Measurements from ENCODE around the gene DHX8. TPM values are rescaled to one million over a fixed set of nuclear protein-coding genes. Genes with fewer than 3 reads are reported as not detected.

DHX8 gene
- total and polyA plus RNA-seq, 7 donors, result 13.4 to 42.5 (median 27.5) TPM

- no peak for ATAC-seq
- intact Hi-C loops (cut with DNase I), result no loop called here
These were observed 67.0 kb downstream of the DHX8 start for GRCh38 chr17:43550754-43551153.

GRCh38 chr17:43552229-43552837, 68.6 kb downstream of the DHX8 start:
- Histone ChIP-seq H3K9me3 (no peaks in the 10 kb centered on the region), H3K27me3 (ENCODE audit: insufficient read depth in 3 of 3, low read length in 2 of 3) (peaks cover 0 to 3% (median 0%) of the 10 kb centered on the region in 3 donors), H3K27ac (no peak overlapping the region), H3K4me3 (no peak overlapping the region), H3K36me3 (ENCODE audit: insufficient read depth in 1 of 2, low read depth in 1 of 2) (no peaks in the 10 kb centered on the region), H3K4me1 (peaks cover 11% of the 10 kb centered on the region)
- 35 to 42% (median 36%) methylated on average over 8 of the region's 8 CpGs for WGBS, 3 donors
- no peak for TF ChIP-seq CTCF (IDR thresholded peaks at IDR 0.05)
- DNase-seq, result no peak
- ATAC-seq, result peak; percentile 31 to 87 (median 77)
- intact Hi-C loops (cut with DNase I), result no loop called here

More at GRCh38 chr17:43550754-43551153, 67.0 kb downstream of the DHX8 start:
- Histone ChIP-seq H3K4me1 (peaks cover 13% of the 10 kb centered on the region), H3K27ac (no peak overlapping the region), H3K36me3 (ENCODE audit: insufficient read depth in 1 of 2, low read depth in 1 of 2) (no peaks in the 10 kb centered on the region), H3K27me3 (ENCODE audit: insufficient read depth in 3 of 3, low read length in 2 of 3) (peaks cover 0 to 11% (median 4%) of the 10 kb centered on the region in 3 donors), H3K4me3 (no peak overlapping the region), H3K9me3 (no peaks in the 10 kb centered on the region)
- no peak for DNase-seq
- no peak for TF ChIP-seq CTCF (IDR thresholded peaks at IDR 0.05)
- 86 to 90% (median 87%) methylated on average over 4 of the region's 4 CpGs for WGBS, 3 donors

DNA sequence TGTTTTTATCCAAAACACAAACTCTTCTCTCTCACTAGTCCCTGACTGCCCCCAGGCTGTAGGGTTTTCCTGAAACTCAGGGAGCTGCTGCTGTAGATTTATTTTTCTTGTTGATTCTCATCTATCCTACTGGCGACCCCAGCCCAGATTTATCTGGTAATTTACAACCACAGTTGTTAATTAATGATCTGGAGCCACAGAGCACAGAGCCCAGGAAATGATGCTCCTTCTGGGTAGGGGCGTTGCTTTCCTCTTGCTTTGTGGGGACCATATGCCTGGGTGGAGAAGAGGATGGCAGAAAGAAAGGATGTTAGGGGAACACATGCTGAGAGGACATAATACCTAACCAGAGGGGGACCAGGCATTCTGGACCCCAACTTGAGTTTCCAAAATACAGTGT, 69.8 kb downstream of the DHX8 start:
- WGBS, 3 donors, result 60 to 61% (median 60%) methylated on average over 2 of the region's 2 CpGs
- Histone ChIP-seq H3K4me3 (no peak overlapping the region), H3K27ac (no peak overlapping the region), H3K9me3 (no peaks in the 10 kb centered on the region), H3K4me1 (peaks cover 11% of the 10 kb centered on the region), H3K27me3 (ENCODE audit: insufficient read depth in 3 of 3, low read length in 2 of 3) (no peaks in the 10 kb centered on the region), H3K36me3 (ENCODE audit: insufficient read depth in 1 of 2, low read depth in 1 of 2) (no peaks in the 10 kb centered on the region)
- intact Hi-C loops (cut with DNase I), result no loop called here
- no peak for ATAC-seq
- TF ChIP-seq CTCF (IDR thresholded peaks at IDR 0.05), result no peak
- DNase-seq, result no peak

DNA sequence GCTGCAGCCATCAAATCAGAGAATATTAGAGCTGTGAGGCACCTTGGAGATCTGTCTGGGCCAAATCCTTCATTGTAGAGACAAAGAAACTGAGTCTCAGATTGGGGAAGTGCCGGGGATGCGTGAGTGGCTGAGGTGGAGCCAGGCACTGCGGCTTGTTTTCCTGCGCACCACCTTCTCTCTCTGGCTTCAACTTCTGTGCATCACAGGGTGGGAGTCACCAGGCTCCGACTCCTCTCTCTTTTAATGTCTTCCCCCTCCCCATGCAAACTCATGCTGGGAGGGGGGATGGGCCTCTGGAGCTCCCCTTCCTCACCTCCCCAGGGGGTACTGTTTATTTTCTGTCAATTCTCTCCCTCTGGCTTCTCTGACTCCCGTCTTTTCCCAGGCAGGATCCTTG, 71.1 kb downstream of the DHX8 start:
- ATAC-seq (no peak), DNase-seq (no peak)
- no peak for TF ChIP-seq CTCF (IDR thresholded peaks at IDR 0.05)
- peaks cover 11% of the 10 kb centered on the region for H3K4me1 ChIP-seq
- 72 to 77% (median 77%) methylated on average over 6 of the region's 6 CpGs for WGBS, 3 donors
- H3K27me3 ChIP-seq (ENCODE audit: insufficient read depth in 3 of 3, low read length in 2 of 3), result no peaks in the 10 kb centered on the region
- H3K4me3 ChIP-seq, result no peak overlapping the region
- no peak overlapping the region for H3K27ac ChIP-seq
- intact Hi-C loops (cut with DNase I), result no loop called here
- H3K9me3 ChIP-seq, result no peaks in the 10 kb centered on the region
- H3K36me3 ChIP-seq (ENCODE audit: insufficient read depth in 1 of 2, low read depth in 1 of 2), result no peaks in the 10 kb centered on the region

DNA sequence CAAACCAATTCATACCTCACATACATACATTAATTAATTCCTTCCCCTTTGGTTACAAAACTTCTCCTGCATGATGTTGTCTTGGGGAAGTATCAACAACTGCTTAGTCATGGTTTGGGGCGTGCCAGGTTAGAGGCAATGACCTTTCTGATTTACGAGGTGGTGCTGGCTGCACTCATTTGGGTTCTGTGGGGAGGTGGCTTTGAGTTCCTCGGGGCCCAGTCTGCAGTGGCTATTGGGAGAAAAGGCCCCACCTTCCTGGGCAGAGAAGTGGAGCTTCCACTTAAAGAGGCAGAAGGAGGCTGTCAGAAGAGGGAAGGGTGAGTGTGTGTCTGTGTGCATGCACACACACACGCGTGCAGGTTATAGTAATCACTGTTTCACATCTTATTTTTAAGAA, 72.5 kb downstream of the DHX8 start:
- peak; percentile 58 to 88 (median 72) for ATAC-seq
- peak; percentile 32 to 58 for DNase-seq
- intact Hi-C loops (cut with DNase I), result no loop called here
- 41 to 52% (median 44%) methylated on average over 5 of the region's 5 CpGs for WGBS, 3 donors
- no peak overlapping the region for H3K4me3 ChIP-seq
- TF ChIP-seq CTCF (IDR thresholded peaks at IDR 0.05), result no peak
- no peaks in the 10 kb centered on the region for H3K9me3 ChIP-seq
- H3K27me3 ChIP-seq (ENCODE audit: insufficient read depth in 3 of 3, low read length in 2 of 3), result no peaks in the 10 kb centered on the region
- no peaks in the 10 kb centered on the region for H3K36me3 ChIP-seq (ENCODE audit: insufficient read depth in 1 of 2, low read depth in 1 of 2)
- H3K27ac ChIP-seq, result no peak overlapping the region
- H3K4me1 ChIP-seq, result peaks cover 11% of the 10 kb centered on the region

All from psoas muscle (tissue), 8 donors.